ENCODE results near the gene GRID1.

GRID1 gene

DNA sequence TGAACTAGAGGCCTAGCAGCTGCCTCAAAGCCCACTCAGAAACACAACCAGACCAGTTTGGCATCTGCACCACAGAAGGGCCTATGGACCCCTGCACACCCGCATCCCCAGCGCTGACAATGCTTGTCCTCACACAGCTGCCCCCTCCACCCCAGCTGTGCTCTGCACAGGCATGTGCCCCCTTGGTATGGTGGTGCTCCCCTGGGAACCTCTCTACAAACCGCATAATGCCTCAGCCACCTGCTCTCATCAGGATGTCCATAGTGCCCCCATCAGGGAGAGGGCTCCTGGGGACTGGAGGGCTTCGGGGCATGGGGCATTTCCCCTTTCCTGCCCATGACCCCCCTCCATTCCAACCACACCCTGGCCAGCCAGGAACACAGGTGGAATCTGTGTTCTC lies 347.5 kb downstream of the GRID1 start:
- Mint-ChIP-seq H3K4me3 (no peak overlapping the region), H3K27me3 (no peaks in the 10 kb centered on the region), H3K36me3 (no peaks in the 10 kb centered on the region), H3K4me1 (ENCODE audit: low read depth) (no peaks in the 10 kb centered on the region), H3K27ac (no peak overlapping the region), H3K9me3 (ENCODE audit: low read depth) (no peaks in the 10 kb centered on the region)

DNA sequence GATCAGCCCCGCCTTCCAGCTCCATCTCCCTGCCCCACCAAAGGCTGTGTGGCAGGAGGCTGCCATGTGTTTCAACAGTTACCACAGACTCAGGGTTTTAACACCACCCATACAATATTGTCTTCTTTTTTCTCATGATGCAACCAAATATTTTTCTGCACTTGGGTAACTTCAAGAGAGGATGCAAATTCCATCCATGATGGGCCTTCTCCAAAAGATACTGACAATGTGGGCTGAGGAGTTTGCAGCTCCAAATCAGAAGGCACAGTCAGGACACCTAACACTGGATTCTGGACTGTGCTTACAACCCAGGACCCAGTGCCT lies 347.9 kb downstream of the GRID1 start:
- Mint-ChIP-seq H3K4me3 (no peak overlapping the region), H3K27me3 (no peaks in the 10 kb centered on the region)

DNA sequence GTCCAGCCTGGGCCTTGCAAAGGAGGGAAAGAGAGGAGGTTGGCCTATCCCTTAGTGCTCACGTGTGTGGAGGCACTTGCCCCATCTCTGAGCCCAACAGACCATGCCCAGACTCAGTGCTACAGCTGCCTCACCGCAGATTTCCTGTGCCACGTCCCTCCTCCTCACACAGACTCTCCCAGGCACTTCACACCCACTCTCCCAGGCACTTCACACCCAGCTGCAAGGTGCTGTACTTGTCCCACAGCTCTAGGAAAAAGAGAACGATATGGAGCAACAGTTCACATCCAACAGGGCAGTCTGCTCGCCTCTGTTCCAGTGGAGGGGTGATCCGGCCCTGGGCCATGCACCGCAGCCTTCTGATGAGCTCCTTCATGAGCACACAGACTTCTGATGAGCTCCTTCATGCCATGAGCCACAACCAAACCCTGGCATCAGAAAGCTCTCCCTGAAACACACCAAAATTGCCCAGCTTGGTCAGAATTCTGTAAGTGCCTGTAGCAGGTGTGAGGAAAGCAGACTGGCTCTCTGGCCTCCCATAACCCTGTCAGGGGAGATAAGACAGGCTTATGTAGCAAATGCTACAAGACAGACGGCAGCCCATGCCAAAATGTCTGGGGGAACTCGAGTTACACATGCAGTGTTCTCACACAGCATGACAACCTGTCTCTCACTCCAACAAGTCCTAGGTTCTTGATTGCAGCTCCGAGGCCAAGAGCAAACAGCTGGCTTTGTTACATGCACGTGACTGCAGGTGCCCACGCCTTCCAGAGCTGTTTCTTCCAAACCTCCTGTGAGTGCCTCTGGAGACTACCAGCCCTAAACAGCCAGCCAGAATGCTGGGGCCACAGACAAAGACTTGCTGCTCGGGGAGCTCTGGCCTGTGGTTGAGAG lies 348.5 kb downstream of the GRID1 start:
- Mint-ChIP-seq H3K36me3 (no peaks in the 10 kb centered on the region), H3K4me3 (no peak overlapping the region), H3K4me1 (ENCODE audit: low read depth) (no peaks in the 10 kb centered on the region), H3K9me3 (ENCODE audit: low read depth) (no peaks in the 10 kb centered on the region), H3K27me3 (no peaks in the 10 kb centered on the region), H3K27ac (no peak overlapping the region)

More for the DNA sequence above, 347.9 kb downstream of the GRID1 start:
- H3K4me1 Mint-ChIP-seq (ENCODE audit: low read depth) = no peaks in the 10 kb centered on the region
- no peak overlapping the region for H3K27ac Mint-ChIP-seq
- no peaks in the 10 kb centered on the region for H3K36me3 Mint-ChIP-seq
- H3K9me3 Mint-ChIP-seq (ENCODE audit: low read depth) = no peaks in the 10 kb centered on the region

DNA sequence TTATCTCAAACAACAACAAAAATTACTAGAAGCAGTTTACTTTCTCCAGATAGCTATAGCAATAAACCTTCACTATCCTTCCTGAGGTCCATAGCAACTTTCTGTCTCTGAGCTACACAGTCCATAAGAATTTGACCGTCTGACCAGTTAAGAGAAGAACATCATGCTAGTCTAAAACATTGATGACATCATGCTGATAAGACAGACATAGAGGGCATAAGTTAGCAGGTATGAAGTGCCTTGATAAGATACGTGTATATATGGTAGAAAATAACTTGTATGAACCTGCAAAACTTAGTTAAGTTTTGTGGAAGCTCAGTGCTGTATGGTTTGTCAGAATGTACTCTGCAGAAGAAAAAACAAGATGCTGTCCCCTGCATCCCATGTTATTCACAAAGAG lies 353.0 kb downstream of the GRID1 start:
- no peak overlapping the region for H3K27ac Mint-ChIP-seq
- no peak overlapping the region for H3K4me3 Mint-ChIP-seq
- H3K36me3 Mint-ChIP-seq = no peaks in the 10 kb centered on the region
- H3K9me3 Mint-ChIP-seq (ENCODE audit: low read depth) = no peaks in the 10 kb centered on the region
- H3K27me3 Mint-ChIP-seq = peaks cover 2% of the 10 kb centered on the region
- H3K4me1 Mint-ChIP-seq (ENCODE audit: low read depth) = no peaks in the 10 kb centered on the region

DNA sequence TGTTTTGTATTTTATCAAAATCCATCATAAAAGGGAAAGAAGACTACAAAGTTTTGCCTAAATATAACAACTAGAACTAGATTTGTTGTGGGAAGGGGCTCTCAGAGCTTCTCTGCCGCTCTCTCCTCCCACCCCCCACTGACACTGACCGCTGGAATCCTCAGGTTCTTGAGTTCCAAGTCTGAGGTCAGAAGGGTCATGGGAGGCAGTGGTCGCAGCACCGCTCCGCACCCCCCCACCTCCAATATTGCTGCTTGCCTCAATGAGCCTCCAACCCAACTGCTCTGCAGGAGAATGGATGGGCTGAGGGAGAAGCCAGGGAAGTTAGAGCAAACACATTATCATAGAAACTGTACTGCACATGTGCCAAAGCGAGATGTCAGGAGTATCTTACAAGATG lies 359.4 kb downstream of the GRID1 start:
- Mint-ChIP-seq H3K36me3 (no peaks in the 10 kb centered on the region), H3K4me1 (ENCODE audit: low read depth) (no peaks in the 10 kb centered on the region), H3K27me3 (peaks cover 13% of the 10 kb centered on the region), H3K27ac (no peak overlapping the region), H3K4me3 (no peak overlapping the region), H3K9me3 (ENCODE audit: low read depth) (no peaks in the 10 kb centered on the region)

DNA sequence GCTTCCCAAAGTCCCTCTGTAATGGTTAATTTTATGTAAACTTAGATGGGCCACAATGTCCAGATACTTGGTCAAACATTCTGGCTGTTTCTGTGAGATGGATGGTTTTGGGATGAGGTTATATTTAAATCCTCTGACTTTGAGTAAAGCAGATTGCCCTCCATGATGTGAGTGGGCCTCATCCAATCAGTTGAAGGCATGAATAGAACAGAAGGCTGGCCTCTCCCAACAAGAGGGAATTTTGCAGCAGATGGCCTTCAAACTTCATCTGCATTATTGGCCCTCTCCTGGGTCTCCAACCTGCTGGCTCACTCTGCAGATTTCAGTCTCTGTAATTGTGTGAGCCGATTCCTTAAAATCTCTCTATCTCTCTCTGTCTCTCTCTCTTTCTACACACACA lies 362.3 kb downstream of the GRID1 start:
- H3K36me3 Mint-ChIP-seq = no peaks in the 10 kb centered on the region
- H3K4me3 Mint-ChIP-seq = no peak overlapping the region
- peaks cover 13% of the 10 kb centered on the region for H3K27me3 Mint-ChIP-seq
- H3K9me3 Mint-ChIP-seq (ENCODE audit: low read depth) = no peaks in the 10 kb centered on the region
- H3K27ac Mint-ChIP-seq = no peak overlapping the region
- no peaks in the 10 kb centered on the region for H3K4me1 Mint-ChIP-seq (ENCODE audit: low read depth)

DNA sequence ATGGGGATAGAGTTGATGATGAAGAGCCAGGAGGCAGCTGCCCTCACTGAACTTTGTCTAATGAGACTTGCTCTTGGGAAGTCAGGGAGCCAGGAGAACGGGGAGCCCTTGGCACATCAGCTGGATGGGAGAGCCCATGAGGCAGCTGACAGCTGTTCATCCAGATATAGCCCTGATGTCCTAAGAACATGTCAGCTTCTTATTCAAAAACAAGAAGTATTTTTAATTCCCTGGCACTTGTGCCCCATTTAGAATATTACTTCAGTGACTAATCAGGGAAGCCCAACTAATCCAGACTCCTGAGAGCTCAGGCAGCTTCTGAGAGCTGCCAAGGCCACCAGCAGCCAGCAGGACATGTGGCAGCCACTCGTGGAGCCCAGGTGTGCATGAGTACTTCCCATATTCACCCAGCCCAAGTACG lies 363.4 kb downstream of the GRID1 start:
- Mint-ChIP-seq H3K27ac (no peak overlapping the region), H3K4me1 (ENCODE audit: low read depth) (no peaks in the 10 kb centered on the region), H3K9me3 (ENCODE audit: low read depth) (no peaks in the 10 kb centered on the region), H3K36me3 (no peaks in the 10 kb centered on the region), H3K4me3 (no peak overlapping the region), H3K27me3 (peaks cover 9% of the 10 kb centered on the region)

DNA sequence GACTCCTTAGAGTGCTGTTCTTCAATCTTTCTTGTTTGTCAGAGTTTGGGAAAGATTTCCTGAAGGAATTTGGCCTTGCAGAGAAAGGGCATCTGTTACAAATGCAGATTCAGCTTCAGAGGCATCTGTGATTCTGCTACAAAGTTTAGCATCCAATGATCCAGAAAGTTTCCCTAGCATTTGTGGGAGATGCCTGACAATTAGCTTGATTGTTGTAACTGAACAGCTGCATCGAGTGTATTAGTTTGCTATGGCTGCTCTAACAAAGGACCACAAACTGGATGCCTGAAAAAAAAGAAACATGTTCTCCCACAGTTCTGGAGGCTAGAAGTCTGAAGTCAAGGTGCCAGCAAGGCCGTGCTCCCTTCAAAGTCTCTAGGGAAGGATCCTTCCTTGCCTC lies 365.1 kb downstream of the GRID1 start:
- H3K9me3 Mint-ChIP-seq (ENCODE audit: low read depth) = no peaks in the 10 kb centered on the region

DNA sequence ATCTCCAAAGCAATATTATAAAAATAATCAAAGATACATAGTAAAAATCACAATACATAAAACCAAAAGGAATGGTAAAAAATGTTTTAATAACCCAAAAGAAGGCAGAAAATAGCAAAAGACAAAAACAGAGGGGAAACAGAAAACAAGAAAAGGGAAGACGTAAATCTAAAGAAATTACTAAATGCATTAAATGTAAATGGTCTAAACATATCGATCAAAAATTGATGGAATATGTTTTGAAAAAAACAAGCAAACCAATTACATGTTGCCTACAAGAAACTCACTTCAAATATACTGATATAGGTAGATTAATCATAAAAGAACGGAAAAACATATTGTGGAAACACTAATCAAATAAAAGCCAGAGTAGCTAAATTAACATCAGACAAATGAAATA lies 369.1 kb downstream of the GRID1 start:
- H3K36me3 Mint-ChIP-seq = no peaks in the 10 kb centered on the region
- peaks cover 7% of the 10 kb centered on the region for H3K27me3 Mint-ChIP-seq
- H3K27ac Mint-ChIP-seq = no peak overlapping the region
- H3K4me1 Mint-ChIP-seq (ENCODE audit: low read depth) = no peaks in the 10 kb centered on the region
- no peak overlapping the region for H3K4me3 Mint-ChIP-seq
- H3K9me3 Mint-ChIP-seq (ENCODE audit: low read depth) = no peaks in the 10 kb centered on the region

More for the DNA sequence above, 365.1 kb downstream of the GRID1 start:
- H3K27me3 Mint-ChIP-seq = peaks cover 9% of the 10 kb centered on the region
- no peak overlapping the region for H3K27ac Mint-ChIP-seq
- H3K36me3 Mint-ChIP-seq = no peaks in the 10 kb centered on the region
- H3K4me1 Mint-ChIP-seq (ENCODE audit: low read depth) = no peaks in the 10 kb centered on the region
- H3K4me3 Mint-ChIP-seq = no peak overlapping the region

DNA sequence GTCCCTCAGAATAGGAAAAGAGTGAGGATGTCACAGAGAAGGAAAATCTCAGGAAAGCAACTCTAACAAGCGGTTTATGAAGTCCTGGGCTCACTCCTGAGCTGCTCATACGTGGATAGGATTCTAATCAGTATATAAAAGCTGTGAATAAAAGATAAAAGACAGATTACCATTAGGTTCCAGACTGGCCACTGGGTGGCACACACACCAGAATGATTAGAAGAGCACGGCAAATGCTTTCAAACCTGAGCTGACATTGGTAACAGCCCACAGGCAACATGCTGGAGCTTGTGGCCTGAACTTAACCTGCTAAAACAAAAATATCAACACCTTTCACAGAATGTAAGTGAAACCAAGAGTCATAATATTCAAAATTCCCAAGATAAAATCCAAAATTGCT lies 370.8 kb downstream of the GRID1 start:
- H3K27me3 Mint-ChIP-seq = peaks cover 7% of the 10 kb centered on the region
- H3K9me3 Mint-ChIP-seq (ENCODE audit: low read depth) = no peaks in the 10 kb centered on the region
- H3K4me3 Mint-ChIP-seq = no peak overlapping the region
- no peak overlapping the region for H3K27ac Mint-ChIP-seq
- H3K36me3 Mint-ChIP-seq = no peaks in the 10 kb centered on the region
- H3K4me1 Mint-ChIP-seq (ENCODE audit: low read depth) = no peaks in the 10 kb centered on the region

DNA sequence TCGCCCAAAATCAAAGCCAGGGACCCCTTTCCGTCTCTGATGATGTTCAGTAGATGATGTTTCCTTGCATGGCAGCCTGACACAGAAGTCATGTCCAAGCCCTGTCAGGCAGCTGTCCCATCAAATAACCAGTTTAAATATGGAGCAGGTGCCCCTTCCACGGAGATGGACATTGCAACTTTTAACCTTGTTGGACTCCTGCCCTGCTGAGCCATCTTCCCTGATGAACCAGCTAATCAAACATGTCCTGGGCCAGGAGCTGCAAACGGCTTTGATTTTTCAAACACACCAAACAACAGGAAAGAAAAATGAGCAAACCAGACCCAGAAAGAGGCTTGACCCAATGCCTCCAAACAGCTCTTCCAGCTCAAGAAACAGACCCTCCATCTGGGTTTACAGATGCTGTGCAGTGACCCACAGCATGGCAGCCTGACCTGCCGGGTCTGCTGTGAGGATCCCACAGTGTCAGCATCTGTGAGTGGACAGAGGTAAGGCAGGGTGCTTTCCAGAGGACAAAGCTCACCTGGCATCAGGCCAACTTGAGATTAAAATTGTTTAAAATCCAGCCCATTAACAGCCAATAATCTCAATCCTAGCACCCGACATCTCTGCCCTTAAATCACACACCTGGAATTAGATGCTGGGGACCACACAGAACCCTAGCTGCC lies 372.6 kb downstream of the GRID1 start:
- H3K4me1 Mint-ChIP-seq (ENCODE audit: low read depth) = no peaks in the 10 kb centered on the region
- no peak overlapping the region for H3K27ac Mint-ChIP-seq
- H3K9me3 Mint-ChIP-seq (ENCODE audit: low read depth) = no peaks in the 10 kb centered on the region
- peaks cover 7% of the 10 kb centered on the region for H3K27me3 Mint-ChIP-seq
- no peak overlapping the region for H3K4me3 Mint-ChIP-seq
- no peaks in the 10 kb centered on the region for H3K36me3 Mint-ChIP-seq

DNA sequence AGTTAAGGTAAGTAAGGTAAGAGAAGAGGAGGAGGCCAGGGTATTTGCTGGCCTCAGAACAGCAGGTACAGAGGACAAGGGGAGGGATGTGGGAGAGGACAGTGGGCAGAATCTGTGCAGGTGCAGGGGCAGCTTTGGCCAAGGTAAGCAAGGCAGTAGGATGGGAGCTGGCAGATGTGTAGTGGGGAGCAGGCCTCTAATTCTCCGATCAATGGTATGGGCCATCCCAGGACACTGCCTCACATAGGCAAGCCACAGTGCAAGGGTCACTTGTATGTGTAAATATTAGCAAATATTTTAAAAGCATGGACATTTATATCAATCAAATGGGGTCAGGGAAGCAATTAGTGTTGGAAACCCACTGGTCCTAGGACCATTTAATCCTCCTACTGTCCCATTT lies 373.5 kb downstream of the GRID1 start:
- Mint-ChIP-seq H3K4me3 (no peak overlapping the region), H3K9me3 (ENCODE audit: low read depth) (no peaks in the 10 kb centered on the region), H3K36me3 (no peaks in the 10 kb centered on the region), H3K27me3 (peaks cover 7% of the 10 kb centered on the region), H3K27ac (no peak overlapping the region), H3K4me1 (ENCODE audit: low read depth) (no peaks in the 10 kb centered on the region)

DNA sequence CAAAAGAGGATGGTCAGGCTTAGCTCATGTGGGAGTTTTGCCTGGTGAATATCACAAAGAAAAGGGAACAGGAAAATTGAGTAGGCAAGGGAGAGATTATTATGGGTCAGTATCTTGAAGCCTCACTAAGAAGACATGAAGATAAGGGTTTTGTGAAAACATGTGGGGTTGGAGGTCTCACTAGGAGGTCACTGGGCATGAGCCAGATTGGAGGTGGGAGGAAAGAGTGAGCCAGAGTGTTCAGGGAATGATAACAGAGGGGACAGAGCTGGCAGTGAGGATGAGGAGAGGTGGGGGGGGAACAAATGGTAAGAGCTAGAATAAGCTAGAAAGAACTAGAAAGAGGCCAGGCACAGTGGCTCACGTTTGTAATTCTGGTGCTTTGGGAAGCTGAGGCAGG lies 374.3 kb downstream of the GRID1 start:
- H3K36me3 Mint-ChIP-seq = no peaks in the 10 kb centered on the region
- peaks cover 7% of the 10 kb centered on the region for H3K27me3 Mint-ChIP-seq

DNA sequence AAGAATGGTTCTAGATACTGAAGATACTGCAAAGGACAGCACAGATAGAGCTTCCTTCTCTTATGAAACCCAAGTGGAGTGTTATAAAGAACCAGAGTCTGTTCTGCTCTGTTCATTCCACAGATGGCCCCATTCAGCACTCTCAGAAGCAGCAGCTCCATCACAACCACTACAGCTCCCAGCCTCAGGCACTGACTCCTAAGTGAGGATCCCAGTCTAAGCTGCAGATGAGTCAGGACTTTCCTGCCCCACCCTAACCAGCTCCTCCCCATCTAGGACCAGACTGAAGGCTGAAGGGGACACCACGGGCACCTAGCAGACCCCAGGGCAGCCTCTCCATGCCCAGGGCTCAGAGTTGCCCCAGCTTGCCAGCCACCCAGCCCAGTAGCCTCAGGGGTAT lies 379.8 kb downstream of the GRID1 start:
- H3K4me3 Mint-ChIP-seq = no peak overlapping the region
- no peaks in the 10 kb centered on the region for H3K36me3 Mint-ChIP-seq
- H3K9me3 Mint-ChIP-seq (ENCODE audit: low read depth) = no peaks in the 10 kb centered on the region
- no peaks in the 10 kb centered on the region for H3K4me1 Mint-ChIP-seq (ENCODE audit: low read depth)
- no peak overlapping the region for H3K27ac Mint-ChIP-seq
- peaks cover 3% of the 10 kb centered on the region for H3K27me3 Mint-ChIP-seq

More for the DNA sequence above, 374.3 kb downstream of the GRID1 start:
- H3K9me3 Mint-ChIP-seq (ENCODE audit: low read depth) = no peaks in the 10 kb centered on the region
- H3K4me3 Mint-ChIP-seq = no peak overlapping the region
- H3K4me1 Mint-ChIP-seq (ENCODE audit: low read depth) = no peaks in the 10 kb centered on the region
- H3K27ac Mint-ChIP-seq = no peak overlapping the region

DNA sequence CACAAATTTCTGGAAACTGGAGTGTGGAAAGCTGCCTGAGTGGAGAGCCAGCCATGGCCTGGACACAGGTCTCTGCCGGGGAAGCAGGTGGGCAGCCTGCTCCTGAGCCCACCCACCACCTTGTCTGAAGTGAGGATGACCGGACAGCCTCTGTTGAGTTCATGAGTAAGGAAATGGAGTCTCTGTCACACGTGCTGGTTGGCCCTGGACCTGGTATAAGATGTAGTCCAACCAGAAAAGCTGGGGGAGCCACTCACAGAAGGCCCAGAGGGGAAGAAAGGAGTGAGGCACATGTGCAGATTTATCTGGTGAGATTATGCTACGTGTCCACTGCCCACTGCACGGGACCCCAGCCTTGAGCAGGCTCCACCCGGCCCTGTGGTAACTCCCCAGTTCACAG lies 383.5 kb downstream of the GRID1 start:
- H3K27me3 Mint-ChIP-seq = peaks cover 4% of the 10 kb centered on the region
- no peak overlapping the region for H3K27ac Mint-ChIP-seq
- no peak overlapping the region for H3K4me3 Mint-ChIP-seq
- no peaks in the 10 kb centered on the region for H3K36me3 Mint-ChIP-seq
- no peaks in the 10 kb centered on the region for H3K9me3 Mint-ChIP-seq (ENCODE audit: low read depth)
- no peaks in the 10 kb centered on the region for H3K4me1 Mint-ChIP-seq (ENCODE audit: low read depth)

DNA sequence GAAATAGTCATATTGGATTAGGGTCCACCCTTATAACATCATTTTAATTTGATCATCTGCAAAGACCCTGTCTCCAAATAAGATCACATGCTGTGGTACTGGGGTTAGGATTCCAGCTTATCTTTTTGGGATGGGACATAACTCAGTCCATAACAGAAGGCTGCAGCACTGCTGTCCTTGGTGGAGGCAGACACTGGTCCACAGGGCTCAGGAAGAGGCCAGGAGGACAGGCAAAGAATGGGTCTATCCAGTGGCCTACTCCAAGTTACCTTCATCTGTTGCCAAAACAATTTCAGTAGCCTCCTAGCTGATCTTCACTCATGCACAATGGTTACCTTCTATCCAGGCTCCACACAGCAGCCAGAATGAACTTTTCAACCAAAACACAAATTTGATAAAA lies 387.0 kb downstream of the GRID1 start:
- Mint-ChIP-seq H3K4me1 (ENCODE audit: low read depth) (no peaks in the 10 kb centered on the region), H3K27ac (no peak overlapping the region), H3K27me3 (peaks cover 7% of the 10 kb centered on the region), H3K4me3 (no peak overlapping the region), H3K9me3 (ENCODE audit: low read depth) (no peaks in the 10 kb centered on the region), H3K36me3 (no peaks in the 10 kb centered on the region)

All from activated naive CD8-positive, alpha-beta T cell (primary cell).